Aorta (tissue), 5 donors: Measurements from ENCODE around the gene GPALPP1. TPM values are rescaled to one million over a fixed set of nuclear protein-coding genes. Genes with fewer than 3 reads are reported as not detected.
"Not testable (repeated sequence)": the region's sequence is repeated elsewhere in the genome, so short reads cannot be mapped to it uniquely, and the experiment has no call there.

ENCODE experiments used
- ATAC-seq: fragments of 200-7000 bp; cut with Tn5 transposase; one replicate; pipeline ENCODE4 v1.9.1; 2022; ENCODE audit warnings: moderate library complexity; ENCODE audit not compliant: low FRiP score
- DNase-seq, 2 donors: peaks; one replicate each; pipeline ENCODE4 v3.0.0-alpha.2; 2020
- H3K27ac ChIP-seq, 2 donors: one replicate each; pipeline ENCODE4 v1.5.1; 2013; ENCODE audit warnings: low read length in 2 of 2, mild to moderate bottlenecking in 2 of 2, moderate library complexity in 2 of 2, control low read depth in 1 of 2, inconsistent platforms in 1 of 2, low read depth in 1 of 2
- H3K27me3 ChIP-seq, 2 donors: one replicate each; pipeline ENCODE4 v1.6.1; 2013; ENCODE audit warnings: control low read depth in 1 of 2, low read length in 1 of 2, mild to moderate bottlenecking in 1 of 2, moderate library complexity in 1 of 2; ENCODE audit not compliant: insufficient read depth in 2 of 2, control insufficient read depth in 1 of 2
- H3K36me3 ChIP-seq, 2 donors: one replicate each; pipeline ENCODE4 v1.6.1; 2013; ENCODE audit warnings: control low read depth in 1 of 2, low read length in 1 of 2, mild to moderate bottlenecking in 1 of 2; ENCODE audit not compliant: insufficient read depth in 2 of 2, control insufficient read depth in 1 of 2
- H3K4me1 ChIP-seq, 2 donors: one replicate each; pipeline ENCODE4 v1.6.1; 2013; ENCODE audit warnings: low read length in 2 of 2, control low read depth in 1 of 2, mild to moderate bottlenecking in 1 of 2, moderate library complexity in 1 of 2; ENCODE audit not compliant: insufficient read depth in 2 of 2, control insufficient read depth in 1 of 2
- H3K4me3 ChIP-seq, 2 donors: one replicate each; pipeline ENCODE4 v1.5.1; 2013; ENCODE audit warnings: low read length in 2 of 2, control low read depth in 1 of 2, mild to moderate bottlenecking in 1 of 2
- H3K9me3 ChIP-seq: one replicate; pipeline ENCODE4 v1.6.1; 2013; ENCODE audit warnings: mild to moderate bottlenecking, low read length; ENCODE audit not compliant: control insufficient read depth
- WGBS, 2 donors: extraction: QIAGEN DNeasy Blood & Tissue Kit; methylation state at CpG; one replicate each; pipeline ENCODE4 v1.1.7; 2013; 5-methylcytosine and 5-hydroxymethylcytosine counted together
- intact Hi-C, 2 donors: fragments of 100-400 bp; cut with DNase I; formaldehyde crosslinking; loops; one replicate each; pipeline versions ENCODE4 v1.14.2 to v1.15.0; 2022
- long read RNA-seq, 2 donors: library from polyadenylated mRNA; unstranded; transcript quantifications; one replicate each; pipeline ENCODE4 v2.0.0, GENCODE V29; 2020 to 2021
- polyA plus RNA-seq, 2 donors: library from polyadenylated mRNA; stranded (reverse); fragments of 200-250 nt; gene quantifications; one replicate each; pipeline ENCODE4 v1.2.3, GENCODE V29; 2013
- total RNA-seq, 2 donors: library from RNA; stranded (reverse); fragmentation: NEBNext Ultra II Directional; extraction: Animal tissue kit (Norgen Biotek cat#: 25700); gene quantifications; one replicate each; pipeline ENCODE4 v1.2.1, GENCODE V29; 2021
- donor health status: healthy with polysubstance abuse.
- donor health status: Bipolar disorder and iron deficiency.
- donor health status: DM: no; HTN: no; CAD: no.
- donor health status: DM: no; HTN: no; CAD: no.
- donor health status: DM: yes; HTN: yes; CAD: no.

Gene GPALPP1
- total RNA-seq (10 to 100 TPM; 23.8 to 28.5 TPM), polyA plus RNA-seq (10 to 100 TPM in 1 of 2 donors, 1 to 10 TPM in 1; 4.8 to 12.6 TPM)
- long read RNA-seq, donor 1, transcript GPALPP1-203 (8 exons, 1,393 nt), result major isoform, 6 of 27 reads
- long read RNA-seq, donor 1, partial matches to known transcripts, result 10 of 27 reads
- long read RNA-seq, donor 1, other reads (novel, unspliced or antisense), result 8 of 27 reads
- long read RNA-seq, donor 2, partial matches to known transcripts, result 1 of 5 reads
- long read RNA-seq, donor 2, other reads (novel, unspliced or antisense), result 2 of 5 reads

- Histone ChIP-seq H3K36me3 (no peaks in the 10 kb centered on the region), H3K9me3 (no peaks in the 10 kb centered on the region), H3K27me3 (no peaks in the 10 kb centered on the region), H3K27ac (peak within 1 kb of the TSS in 1 of 2 donors; percentile 83), H3K4me1 (peaks cover 0 to 10% of the 10 kb centered on the region in 2 donors), H3K4me3 (peak within 1 kb of the TSS; percentile 81 to 96)
- intact Hi-C loops, result no loop called here
- ATAC-seq, result peak; percentile 97
- DNase-seq, result peak; percentile 95 to 98
- 0 to 1% methylated on average over 64 to 66 of the region's 66 CpGs for WGBS, 2 donors
Measured at GRCh38 chr13:44989071-44989889, at the start of gene GPALPP1, which contains the start of gene NUFIP1. GPALPP1 (plus strand) TSS chr13:44989538; CDS start chr13:44989655, 117 bp downstream. NUFIP1 (minus strand) TSS chr13:44989471; CDS start chr13:44989436, 35 bp downstream.

- ATAC-seq, result not testable (repeated sequence)
- 8 to 17% methylated on average over 4 of the region's 4 CpGs for WGBS, 2 donors
Measured at GRCh38 chr13:44943411-44943810, 45.9 kb upstream of the GPALPP1 start.

GRCh38 chr13:44951184-44951583 is 38.2 kb upstream of the GPALPP1 start:
- Histone ChIP-seq H3K4me3 (no peak overlapping the region), H3K27me3 (no peaks in the 10 kb centered on the region), H3K4me1 (no peaks in the 10 kb centered on the region), H3K9me3 (no peaks in the 10 kb centered on the region), H3K27ac (no peak overlapping the region), H3K36me3 (peaks cover 0 to 2% of the 10 kb centered on the region in 2 donors)
- intact Hi-C loops, result no loop called here
- no peak for DNase-seq
- ATAC-seq, result no peak

More at GRCh38 chr13:44943411-44943810, 45.9 kb upstream of the GPALPP1 start:
- H3K36me3 ChIP-seq, H3K4me1 ChIP-seq, DNase-seq, H3K27me3 ChIP-seq, H3K27ac ChIP-seq, H3K4me3 ChIP-seq, H3K9me3 ChIP-seq, intact Hi-C loops: not testable (repeated sequence)

- Histone ChIP-seq H3K36me3 (peaks cover 0 to 2% of the 10 kb centered on the region in 2 donors), H3K27me3 (no peaks in the 10 kb centered on the region), H3K9me3 (no peaks in the 10 kb centered on the region), H3K27ac (no peak overlapping the region), H3K4me1 (no peaks in the 10 kb centered on the region), H3K4me3 (no peak overlapping the region)
- intact Hi-C loops, result no loop called here
- DNase-seq, result no peak
- WGBS, 2 donors, result 83 to 90% methylated on average over 2 of the region's 2 CpGs
- ATAC-seq, result no peak
Measured at GRCh38 chr13:44952671-44953070, 36.7 kb upstream of the GPALPP1 start.

GRCh38 chr13:44954224-44954623 is 35.1 kb upstream of the GPALPP1 start:
- no peaks in the 10 kb centered on the region for H3K4me1 ChIP-seq
- H3K27ac ChIP-seq, result no peak overlapping the region
- no peaks in the 10 kb centered on the region for H3K27me3 ChIP-seq
- DNase-seq (no peak), ATAC-seq (no peak)
- 95 to 96% methylated on average over 7 of the region's 7 CpGs for WGBS, 2 donors
- intact Hi-C loops, result no loop called here
- no peaks in the 10 kb centered on the region for H3K9me3 ChIP-seq
- no peak overlapping the region for H3K4me3 ChIP-seq
- peaks cover 0 to 2% of the 10 kb centered on the region in 2 donors for H3K36me3 ChIP-seq

- ATAC-seq (no peak), DNase-seq (no peak)
- H3K36me3 ChIP-seq, result peaks cover 0 to 2% of the 10 kb centered on the region in 2 donors
- no peak overlapping the region for H3K4me3 ChIP-seq
- intact Hi-C loops, result no loop called here
- no peaks in the 10 kb centered on the region for H3K4me1 ChIP-seq
- H3K27ac ChIP-seq, result no peak overlapping the region
- WGBS, 2 donors, result 93% methylated on average over 3 of the region's 3 CpGs
- H3K27me3 ChIP-seq, result no peaks in the 10 kb centered on the region
- no peaks in the 10 kb centered on the region for H3K9me3 ChIP-seq
Measured at GRCh38 chr13:44955406-44955805, 33.9 kb upstream of the GPALPP1 start.

- ATAC-seq (no peak), DNase-seq (no peak)
- WGBS, 2 donors, result 96 to 97% methylated on average over 2 of the region's 2 CpGs
- no peaks in the 10 kb centered on the region for H3K27me3 ChIP-seq
- H3K4me3 ChIP-seq, result no peak overlapping the region
- H3K36me3 ChIP-seq, result peaks cover 0 to 2% of the 10 kb centered on the region in 2 donors
- H3K9me3 ChIP-seq, result no peaks in the 10 kb centered on the region
- no peaks in the 10 kb centered on the region for H3K4me1 ChIP-seq
- no peak overlapping the region for H3K27ac ChIP-seq
- intact Hi-C loops, result no loop called here
Measured at GRCh38 chr13:44961997-44962396, 27.3 kb upstream of the GPALPP1 start.

GRCh38 chr13:44967704-44968433 is 21.5 kb upstream of the GPALPP1 start:
- peaks cover 0 to 2% of the 10 kb centered on the region in 2 donors for H3K36me3 ChIP-seq
- H3K9me3 ChIP-seq, result no peaks in the 10 kb centered on the region
- H3K27ac ChIP-seq, result no peak overlapping the region
- no peak overlapping the region for H3K4me3 ChIP-seq
- intact Hi-C loops, result loop anchor here in 1 of 2 donors (5.0 kb wide), 1 partner anchor 46 kb away; no protein-coding TSS in a partner anchor
- ATAC-seq (no peak), DNase-seq (no peak)
- H3K4me1 ChIP-seq, result peaks cover 0 to 2% of the 10 kb centered on the region in 2 donors
- no peaks in the 10 kb centered on the region for H3K27me3 ChIP-seq
- WGBS, 2 donors, result 57 to 58% methylated on average over 3 of the region's 3 CpGs
